ENCODE measurements around the gene PHPT1. TPM values are rescaled to one million over a fixed set of nuclear protein-coding genes. Genes with fewer than 3 reads are reported as not detected.

PHPT1 gene
- total RNA-seq, 6 experiments from 2014 or later = 30.5 to 66.6 (median 49.3) TPM

DNA sequence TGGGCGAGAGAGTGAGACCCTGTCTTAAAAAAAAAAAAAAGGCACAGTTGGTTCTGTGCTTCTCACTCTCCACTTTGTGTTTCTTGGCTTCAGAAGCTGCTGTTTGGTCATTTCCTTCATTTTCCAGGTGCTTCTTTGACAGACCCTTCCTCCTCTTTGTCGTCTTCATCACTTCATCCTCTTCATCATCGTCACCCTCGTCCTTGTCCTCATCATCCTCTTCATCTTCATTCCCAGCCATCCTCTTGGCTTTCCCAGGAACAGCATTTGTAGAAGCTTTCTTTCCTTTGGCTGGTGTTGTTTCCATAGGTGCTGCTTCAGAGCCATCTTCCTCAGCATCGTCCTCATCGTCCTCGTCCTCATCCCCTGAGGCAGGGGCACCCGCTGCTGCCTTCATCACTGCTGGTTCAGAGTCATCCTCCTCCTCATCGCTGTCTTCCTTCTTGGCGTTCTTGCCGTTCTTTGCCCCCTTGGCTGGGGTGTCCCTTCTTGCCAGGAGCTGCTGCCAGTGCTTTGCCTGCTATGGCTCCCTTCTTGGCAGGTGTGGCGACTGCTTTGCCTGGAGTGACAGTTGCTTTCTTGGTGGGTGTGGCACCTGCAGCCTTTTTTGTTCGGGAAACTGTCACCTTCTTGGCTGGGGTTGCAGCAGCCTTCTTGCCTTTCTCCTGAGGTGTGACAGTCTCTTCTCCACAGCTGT, 34.3 kb upstream of the PHPT1 start:
- H3K4me1 ChIP-seq = no peaks in the 10 kb centered on the region
- no peak overlapping the region for H3K4me3 ChIP-seq
- H3K27ac ChIP-seq = no peak overlapping the region
- ATAC-seq = no peak
- H3K36me3 ChIP-seq = peaks cover 0 to 3% (median 0%) of the 10 kb centered on the region in 4 donors
- H3K27me3 ChIP-seq = no peaks in the 10 kb centered on the region
- H3K9me3 ChIP-seq = no peaks in the 10 kb centered on the region
- intact Hi-C loops (cut with DNase I) = no loop called here
- WGBS (ENCODE audit: insufficient coverage, low coverage, low lambda C conversion rate, missing lambda C conversion rate) = 87% methylated on average over 11 of the region's 13 CpGs
- TF ChIP-seq, protein P1, sequence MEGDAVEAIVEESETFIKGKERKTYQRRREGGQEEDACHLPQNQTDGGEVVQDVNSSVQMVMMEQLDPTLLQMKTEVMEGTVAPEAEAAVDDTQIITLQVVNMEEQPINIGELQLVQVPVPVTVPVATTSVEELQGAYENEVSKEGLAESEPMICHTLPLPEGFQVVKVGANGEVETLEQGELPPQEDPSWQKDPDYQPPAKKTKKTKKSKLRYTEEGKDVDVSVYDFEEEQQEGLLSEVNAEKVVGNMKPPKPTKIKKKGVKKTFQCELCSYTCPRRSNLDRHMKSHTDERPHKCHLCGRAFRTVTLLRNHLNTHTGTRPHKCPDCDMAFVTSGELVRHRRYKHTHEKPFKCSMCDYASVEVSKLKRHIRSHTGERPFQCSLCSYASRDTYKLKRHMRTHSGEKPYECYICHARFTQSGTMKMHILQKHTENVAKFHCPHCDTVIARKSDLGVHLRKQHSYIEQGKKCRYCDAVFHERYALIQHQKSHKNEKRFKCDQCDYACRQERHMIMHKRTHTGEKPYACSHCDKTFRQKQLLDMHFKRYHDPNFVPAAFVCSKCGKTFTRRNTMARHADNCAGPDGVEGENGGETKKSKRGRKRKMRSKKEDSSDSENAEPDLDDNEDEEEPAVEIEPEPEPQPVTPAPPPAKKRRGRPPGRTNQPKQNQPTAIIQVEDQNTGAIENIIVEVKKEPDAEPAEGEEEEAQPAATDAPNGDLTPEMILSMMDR (IDR thresholded peaks at IDR 0.05) = no peak
- TF ChIP-seq POLR2A (IDR thresholded peaks at IDR 0.05) = no peak
- no peak for DNase-seq

DNA sequence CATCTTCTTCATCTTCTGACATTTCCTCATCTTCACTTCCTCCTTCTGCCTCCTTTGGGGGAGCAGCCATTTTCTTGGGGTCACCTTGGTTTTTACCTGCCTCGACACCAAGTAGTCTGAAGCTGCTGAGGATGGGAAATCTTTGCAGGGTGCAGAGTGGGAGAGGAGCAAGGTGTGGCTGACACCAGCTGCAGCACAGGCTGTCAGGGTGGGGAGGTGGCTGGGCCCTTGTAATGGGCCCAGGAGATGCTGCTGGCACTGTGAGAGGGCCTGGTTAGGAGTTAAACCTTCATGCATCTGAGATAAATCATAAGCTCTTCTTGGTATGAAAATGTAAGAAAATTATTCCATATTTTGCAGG, 33.8 kb upstream of the PHPT1 start:
- intact Hi-C loops (cut with DNase I) = no loop called here
- H3K9me3 ChIP-seq = no peaks in the 10 kb centered on the region
- no peak overlapping the region for H3K4me3 ChIP-seq
- ATAC-seq = no peak
- no peaks in the 10 kb centered on the region for H3K4me1 ChIP-seq
- no peaks in the 10 kb centered on the region for H3K27me3 ChIP-seq
- no peak for DNase-seq
- H3K36me3 ChIP-seq = peaks cover 0 to 3% (median 0%) of the 10 kb centered on the region in 4 donors
- no peak for TF ChIP-seq POLR2A (IDR thresholded peaks at IDR 0.05)
- TF ChIP-seq, protein P1 (IDR thresholded peaks at IDR 0.05) = no peak
- no peak overlapping the region for H3K27ac ChIP-seq
- 43% methylated on average over 1 of the region's 1 CpG for WGBS (ENCODE audit: insufficient coverage, low coverage, low lambda C conversion rate, missing lambda C conversion rate)

DNA sequence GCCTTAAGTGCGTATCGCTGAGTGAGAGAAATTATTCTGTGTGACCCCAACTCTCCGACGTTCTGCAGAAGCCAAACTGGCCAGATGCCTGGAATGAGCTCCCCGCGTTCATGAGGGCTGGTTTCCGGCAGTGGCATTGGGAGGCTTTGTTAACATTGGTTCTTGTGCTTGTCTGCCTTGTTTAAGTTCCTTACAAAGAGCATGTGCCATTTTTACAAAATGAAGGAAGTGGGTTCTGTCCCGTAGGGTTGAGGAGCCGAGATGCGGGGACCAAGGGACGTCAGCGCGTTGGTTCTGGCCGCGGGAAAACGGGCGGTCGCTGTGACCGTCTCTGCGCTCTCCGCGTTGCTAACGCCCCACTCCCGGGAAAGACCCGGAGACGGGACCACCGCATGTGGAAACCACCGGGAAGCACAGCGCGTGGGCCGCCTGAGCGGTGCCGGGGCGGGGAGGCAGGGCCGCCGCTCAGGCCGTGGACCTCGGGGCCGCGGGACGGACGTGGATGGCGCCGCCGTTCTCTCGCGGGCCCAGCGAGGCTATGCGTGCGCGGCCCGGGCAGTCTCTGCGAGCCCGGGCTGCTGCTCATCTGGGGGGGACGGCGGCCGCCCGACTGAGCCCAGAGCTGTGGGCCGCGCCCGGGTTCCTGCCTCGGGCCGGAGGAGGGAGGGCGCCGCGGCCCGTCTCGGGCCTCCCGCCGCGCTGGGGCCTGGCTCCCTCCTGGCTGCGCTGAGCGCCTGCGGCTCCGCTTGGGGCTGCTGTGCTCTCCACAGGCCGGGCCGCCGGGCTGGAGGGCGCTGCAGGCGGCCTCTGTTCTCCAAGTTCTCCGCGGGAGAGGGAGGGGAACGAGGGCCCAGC, 28.0 kb upstream of the PHPT1 start:
- Histone ChIP-seq H3K36me3 (peaks cover 0 to 18% (median 0%) of the 10 kb centered on the region in 4 donors), H3K4me3 (peak overlapping the region in 2 of 3 donors; percentile 9 to 26), H3K27me3 (no peaks in the 10 kb centered on the region), H3K4me1 (no peaks in the 10 kb centered on the region), H3K27ac (peak overlapping the region in 1 of 3 donors; percentile 10), H3K9me3 (no peaks in the 10 kb centered on the region)
- WGBS (ENCODE audit: insufficient coverage, low coverage, low lambda C conversion rate, missing lambda C conversion rate) = 79% methylated on average over 16 of the region's 83 CpGs
- peak; percentile 33 to 55 (median 38) for ATAC-seq
- intact Hi-C loops (cut with DNase I) = no loop called here
- TF ChIP-seq POLR2A (IDR thresholded peaks at IDR 0.05) = no peak
- TF ChIP-seq, protein P1 (IDR thresholded peaks at IDR 0.05) = no peak
- peak in 1 of 3 donors; percentile 49 for DNase-seq

DNA sequence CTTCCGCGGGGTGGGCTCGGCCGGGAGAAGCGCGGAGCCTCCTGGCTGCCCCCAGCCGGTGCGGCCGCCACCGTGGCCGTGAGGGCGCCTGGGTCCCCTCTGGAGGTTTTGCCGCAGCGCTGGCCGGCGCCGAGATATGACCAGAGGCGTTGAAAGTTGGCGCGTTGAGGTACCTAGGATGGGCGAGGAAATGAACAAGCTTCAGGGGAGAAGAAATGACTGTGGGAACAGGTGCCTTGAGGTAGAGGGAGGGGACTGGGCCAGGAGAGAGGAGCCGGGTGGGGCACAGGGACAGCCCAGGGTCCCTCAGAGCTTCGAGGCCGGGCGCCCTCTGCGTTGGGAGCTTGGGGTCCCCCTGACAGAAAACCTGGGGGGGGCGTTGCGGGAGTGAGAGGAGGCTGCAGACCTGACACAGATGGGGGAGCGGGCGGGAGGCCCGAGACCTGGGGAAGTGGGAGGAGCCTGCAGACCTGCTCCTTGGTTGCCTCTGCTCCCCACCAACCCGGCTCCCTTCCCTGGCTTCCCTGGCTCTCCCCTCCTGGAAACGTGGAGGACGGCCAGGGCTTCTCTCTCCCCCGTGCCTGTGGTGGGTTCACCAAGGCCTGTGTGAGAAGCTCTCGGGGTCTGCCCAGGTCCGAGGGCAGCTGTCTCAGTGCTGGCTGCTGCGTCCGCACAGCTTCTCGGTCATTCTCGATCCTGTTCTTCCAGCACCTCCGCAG, 27.2 kb upstream of the PHPT1 start:
- peak in 2 of 3 donors; percentile 40 to 45 for DNase-seq
- WGBS (ENCODE audit: insufficient coverage, low coverage, low lambda C conversion rate, missing lambda C conversion rate) = 83% methylated on average over 19 of the region's 42 CpGs
- Histone ChIP-seq H3K36me3 (peaks cover 0 to 23% (median 0%) of the 10 kb centered on the region in 4 donors), H3K27me3 (no peaks in the 10 kb centered on the region), H3K27ac (no peak overlapping the region), H3K4me1 (no peaks in the 10 kb centered on the region), H3K9me3 (no peaks in the 10 kb centered on the region), H3K4me3 (peak overlapping the region in 2 of 3 donors; percentile 9 to 26)
- intact Hi-C loops (cut with DNase I) = no loop called here
- peak in 1 of 4 donors; percentile 5 for ATAC-seq
- TF ChIP-seq POLR2A (IDR thresholded peaks at IDR 0.05) = no peak
- TF ChIP-seq, protein P1 (IDR thresholded peaks at IDR 0.05) = no peak

Measured in right lobe of liver (tissue), 6 donors.